Measurements from ENCODE around the gene SP6.
A peak's percentile ranks its signal among the peaks of the same experiment; 100 is the strongest.

SP6 gene

DNA sequence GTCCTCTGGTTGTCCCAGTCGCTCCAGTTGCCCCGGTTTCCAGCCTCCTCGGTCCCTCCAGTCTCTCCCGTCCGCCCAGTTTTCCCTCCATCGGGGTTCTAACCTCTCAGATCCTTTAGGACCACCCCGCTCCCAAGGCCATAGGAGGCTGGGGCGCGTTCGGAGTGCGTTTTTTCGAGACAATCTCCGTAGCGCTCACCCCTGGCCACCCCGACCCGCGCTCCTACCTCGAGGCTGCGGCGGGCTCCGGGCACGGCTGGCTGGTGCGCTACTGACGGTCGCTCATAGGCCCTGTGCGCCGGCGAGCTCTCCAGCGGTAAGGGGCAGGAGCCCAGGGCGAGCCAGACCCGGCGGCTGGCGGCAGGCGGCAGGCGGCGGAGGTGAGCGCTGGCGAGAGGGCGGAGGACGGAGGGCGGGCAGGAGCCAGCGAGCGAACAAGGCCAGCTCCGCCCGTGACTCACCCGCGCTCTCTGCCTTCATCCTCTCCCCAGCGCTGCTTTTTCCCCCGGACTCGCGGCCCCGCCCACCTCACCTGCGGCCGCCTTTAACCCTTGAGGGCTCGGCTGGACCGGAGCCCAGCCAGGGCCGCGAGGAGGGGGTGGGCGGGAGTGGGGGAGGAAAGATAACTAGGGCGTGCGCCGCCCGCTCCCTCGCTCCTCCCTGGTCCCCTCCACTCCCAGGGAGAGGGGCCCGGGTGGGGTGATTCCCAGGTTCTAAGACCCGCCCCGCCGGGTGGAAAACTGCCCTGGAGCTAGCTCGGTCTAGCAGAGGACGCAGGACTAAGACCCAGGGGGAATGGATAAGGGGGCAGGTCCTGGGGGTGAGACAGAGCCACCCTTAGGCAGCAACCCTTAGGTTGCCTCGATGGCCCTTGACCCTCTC lies at the start of gene SP6:
Gene SP6 (minus strand): TSS at position 472 of the 882 bp plus-strand sequence. CDS start 2,734 bp downstream, outside the sequence.
- peak; percentile 70 for DNase-seq

DNA sequence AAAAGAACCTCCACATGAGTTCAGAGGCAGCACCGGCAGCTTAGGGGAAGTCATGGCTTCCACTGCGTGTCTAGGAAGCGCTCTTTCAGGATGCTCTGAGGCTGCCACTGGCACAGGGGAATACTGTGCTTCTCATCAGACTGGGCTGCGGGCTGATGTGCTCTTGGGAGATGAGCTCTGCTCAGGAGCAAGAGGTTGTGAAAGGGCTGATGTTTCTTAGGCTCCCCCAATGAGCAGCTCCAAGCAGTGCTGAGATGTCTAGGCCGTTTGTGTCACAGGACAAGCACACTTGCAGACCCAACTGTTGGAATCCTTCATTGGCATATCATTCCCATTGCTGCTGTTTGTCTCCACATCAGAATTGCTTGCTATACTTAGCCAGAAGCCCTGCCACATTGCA lies 48.7 kb upstream of the SP6 start:
- no peak for DNase-seq

DNA sequence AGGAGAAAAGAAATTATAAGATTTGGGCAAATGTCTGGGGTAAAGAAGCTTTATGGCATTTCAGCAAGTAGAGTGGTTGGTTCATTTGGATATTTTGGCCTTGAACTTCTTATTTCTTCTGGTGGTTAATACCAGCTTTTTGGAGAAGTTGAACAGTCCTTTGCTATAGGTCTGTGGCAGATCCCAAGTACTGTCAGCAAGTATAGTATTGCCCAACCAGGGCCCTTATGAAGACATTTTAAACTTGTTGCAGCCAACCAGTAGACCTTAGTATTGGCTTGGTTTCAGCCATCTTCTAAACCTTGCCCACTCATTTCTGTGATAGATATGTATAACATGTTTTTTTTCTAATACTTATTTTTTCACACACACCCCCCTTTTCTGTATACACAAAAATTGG lies 47.3 kb upstream of the SP6 start:
- DNase-seq, result no peak

DNA sequence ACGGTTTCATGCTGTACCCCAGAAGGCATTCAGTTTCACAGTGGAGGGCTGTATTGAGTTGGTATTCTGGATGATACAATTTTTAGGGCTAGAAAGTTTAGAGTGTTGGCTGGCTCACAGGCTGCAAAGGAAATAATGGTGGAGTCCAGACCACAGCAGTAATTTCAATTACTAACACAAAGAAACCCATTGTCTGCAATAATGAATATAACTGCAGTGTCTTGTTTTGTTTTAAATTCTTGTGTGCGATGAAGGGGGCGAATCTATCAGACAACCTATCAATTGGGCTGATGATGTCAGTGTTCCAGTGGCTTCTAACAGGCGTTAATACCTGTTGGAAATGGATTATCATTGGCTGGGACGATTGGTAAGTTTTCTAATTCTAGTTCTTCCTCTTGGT lies 46.6 kb upstream of the SP6 start:
- DNase-seq, result no peak

DNA sequence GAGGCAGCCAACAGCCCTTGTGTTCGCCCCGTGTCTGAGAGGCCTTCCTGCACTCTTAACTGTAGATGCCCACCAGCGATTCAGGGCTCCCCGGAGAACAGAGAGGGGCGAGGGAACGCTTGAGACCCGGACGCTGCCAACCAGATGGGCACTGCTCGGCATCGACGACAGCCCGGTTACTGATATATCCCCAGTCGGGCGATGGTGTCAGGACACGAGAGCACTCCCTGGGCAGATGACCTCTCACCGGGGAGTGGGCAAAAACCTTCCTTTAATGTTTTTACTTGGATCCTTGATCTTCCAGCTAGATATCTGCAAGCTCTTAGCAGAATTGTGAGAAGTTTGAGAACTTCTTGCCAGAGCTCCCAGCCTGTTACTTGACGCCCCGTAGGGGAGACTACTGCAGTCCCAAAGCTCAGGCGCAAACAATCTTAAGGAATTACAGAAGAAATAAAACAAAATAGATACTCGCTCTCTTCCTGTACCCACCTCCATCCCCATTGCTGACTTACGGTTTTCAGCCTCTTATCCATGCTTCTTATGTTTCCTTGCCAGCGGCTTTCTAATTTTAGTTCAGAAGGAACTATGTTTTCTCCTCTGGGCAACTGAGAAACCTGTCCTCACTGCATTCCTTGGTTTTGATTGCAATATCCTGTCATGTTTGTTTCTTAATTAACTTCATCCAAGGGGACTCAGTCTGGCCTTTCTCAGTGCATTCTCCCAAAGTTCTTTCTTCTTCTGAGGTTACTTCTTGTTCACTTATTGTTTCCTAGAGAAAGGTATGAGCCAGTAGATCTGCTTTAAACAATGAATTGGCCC lies 45.9 kb upstream of the SP6 start:
- no peak for DNase-seq

DNA sequence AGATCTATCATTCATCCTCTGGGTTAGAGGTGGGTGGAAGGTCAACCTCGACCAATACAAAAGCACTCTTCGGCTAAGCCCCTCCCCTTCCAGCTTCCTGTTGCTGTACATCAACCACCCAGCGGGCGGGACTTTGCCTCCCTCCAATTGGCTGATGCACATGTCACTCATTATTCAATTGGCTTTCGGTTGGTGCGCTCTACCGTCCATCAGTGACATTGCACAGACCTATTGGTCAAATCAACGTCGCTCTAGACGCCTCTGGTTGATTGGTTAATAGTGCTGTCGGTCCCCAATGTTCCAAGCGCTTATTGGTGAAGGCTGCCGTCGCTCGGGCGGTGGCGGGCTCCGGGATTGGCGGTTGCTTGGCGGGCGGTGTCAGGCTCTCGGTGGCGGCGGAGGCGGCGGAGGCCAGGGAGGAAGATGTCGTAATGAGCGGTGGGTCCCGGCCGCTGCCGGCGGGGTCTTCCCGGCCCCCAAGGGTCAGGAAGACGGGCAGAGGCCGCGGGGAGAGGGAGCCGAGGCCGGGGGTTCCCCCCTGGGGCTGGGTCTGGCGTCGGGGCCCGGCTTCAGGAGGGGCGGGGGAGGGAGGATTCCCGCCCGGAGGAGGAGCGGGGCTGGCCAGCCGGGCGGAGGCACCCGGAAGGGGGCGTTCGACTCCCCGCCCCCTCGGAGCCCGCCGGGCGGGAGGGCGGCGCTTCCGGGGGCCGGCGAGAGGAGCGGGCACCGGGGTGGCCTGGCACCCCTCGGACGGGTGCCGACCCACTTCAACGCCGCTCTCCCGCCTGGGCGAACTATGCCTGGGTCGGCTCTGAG lies 45.1 kb upstream of the SP6 start, which contains the start of gene SP2:
Gene SP2 (plus strand): TSS at position 381 of the 816 bp plus-strand sequence. CDS start 51 bp downstream, at position 432.
- DNase-seq, result peak; percentile 100

DNA sequence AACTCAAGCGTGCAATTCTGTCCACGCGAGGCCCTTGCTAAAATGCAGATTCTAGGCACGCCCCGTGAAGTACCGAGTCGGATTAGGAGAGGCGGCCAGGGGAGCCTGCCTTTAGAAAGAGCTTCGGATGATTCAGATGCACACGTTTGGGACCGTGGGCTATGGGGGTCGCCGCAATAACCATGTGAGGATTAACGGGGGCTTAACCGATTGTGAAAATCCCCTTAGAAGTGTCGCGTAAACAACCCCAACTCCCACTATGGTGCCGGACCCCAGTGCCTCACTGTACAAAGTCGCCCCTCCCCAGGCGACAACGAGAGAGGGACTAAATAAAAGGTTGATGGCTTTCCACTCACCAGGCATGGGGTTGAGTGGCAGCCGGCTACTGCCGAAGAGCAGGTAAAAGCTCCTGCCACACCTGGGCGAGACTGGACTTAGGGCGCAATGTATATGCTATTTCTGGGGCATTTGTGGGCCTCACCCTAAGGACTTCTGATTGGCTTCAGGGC lies 44.4 kb upstream of the SP6 start:
- no peak for DNase-seq

DNA sequence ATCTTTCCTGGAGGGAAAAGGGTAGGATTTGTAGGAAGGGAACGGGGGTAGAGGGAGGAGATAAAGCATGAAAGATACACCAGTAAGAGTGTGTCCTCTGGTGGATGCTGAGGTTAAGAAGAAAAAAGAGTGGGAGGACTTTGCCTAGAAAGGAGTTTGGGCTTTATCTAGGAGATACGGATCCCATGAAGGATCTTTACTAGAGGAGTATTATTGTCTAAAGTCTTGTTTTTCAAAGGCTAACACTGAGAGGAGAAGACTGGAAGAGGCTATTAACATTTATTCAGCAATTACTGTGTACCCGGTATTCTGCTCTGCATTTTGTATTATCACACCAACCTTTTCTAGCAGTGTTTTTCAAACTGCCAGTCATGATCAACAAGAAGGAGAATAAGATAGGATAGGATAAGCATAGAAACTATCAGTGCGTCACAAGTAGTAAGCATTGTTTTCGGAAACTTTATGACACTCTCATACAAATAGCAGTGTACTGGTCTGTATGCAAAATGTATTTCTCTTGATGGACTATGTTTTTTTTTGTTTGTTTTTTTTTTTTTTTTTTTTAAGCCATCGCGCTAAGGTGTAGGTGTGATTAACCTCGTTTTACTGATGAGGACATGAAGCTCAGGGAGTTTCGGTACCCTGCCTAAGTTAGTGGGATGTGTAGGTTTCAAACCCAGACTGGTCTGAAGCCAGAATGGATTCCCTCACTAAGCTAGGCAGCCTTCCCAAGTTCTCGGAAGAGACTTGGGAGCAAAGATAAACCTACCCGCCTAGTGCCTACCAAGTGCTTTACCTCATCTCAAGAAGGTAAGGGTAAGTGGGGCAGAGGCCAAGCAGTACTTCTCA lies 43.8 kb upstream of the SP6 start:
- DNase-seq, result no peak

DNA sequence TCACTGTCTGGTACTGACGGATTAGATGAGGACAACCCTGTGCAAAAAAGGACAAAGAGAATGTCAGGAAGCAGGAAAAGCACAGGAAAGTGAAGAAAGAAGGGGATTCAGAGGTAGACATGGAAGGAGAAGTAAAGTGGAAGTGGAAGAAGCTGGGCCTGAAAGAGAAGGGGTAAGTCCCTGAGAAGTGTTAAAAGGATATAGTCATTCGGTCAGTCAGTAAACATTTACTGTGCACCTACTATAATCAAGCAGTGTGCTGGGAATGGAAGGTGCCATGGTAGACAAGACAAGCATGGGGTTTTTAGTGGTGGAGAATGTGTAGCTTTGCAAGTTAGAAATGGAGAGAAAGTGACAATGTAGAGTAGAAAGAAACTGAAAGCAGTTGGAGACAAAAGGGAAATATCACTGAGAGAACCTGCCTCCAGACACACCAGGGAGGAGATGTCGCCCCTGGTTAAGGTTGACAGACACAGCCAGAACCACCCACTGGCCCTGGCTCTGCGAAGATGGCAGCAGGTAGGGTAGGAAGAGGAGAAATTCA lies 40.7 kb upstream of the SP6 start:
- no peak for DNase-seq

DNA sequence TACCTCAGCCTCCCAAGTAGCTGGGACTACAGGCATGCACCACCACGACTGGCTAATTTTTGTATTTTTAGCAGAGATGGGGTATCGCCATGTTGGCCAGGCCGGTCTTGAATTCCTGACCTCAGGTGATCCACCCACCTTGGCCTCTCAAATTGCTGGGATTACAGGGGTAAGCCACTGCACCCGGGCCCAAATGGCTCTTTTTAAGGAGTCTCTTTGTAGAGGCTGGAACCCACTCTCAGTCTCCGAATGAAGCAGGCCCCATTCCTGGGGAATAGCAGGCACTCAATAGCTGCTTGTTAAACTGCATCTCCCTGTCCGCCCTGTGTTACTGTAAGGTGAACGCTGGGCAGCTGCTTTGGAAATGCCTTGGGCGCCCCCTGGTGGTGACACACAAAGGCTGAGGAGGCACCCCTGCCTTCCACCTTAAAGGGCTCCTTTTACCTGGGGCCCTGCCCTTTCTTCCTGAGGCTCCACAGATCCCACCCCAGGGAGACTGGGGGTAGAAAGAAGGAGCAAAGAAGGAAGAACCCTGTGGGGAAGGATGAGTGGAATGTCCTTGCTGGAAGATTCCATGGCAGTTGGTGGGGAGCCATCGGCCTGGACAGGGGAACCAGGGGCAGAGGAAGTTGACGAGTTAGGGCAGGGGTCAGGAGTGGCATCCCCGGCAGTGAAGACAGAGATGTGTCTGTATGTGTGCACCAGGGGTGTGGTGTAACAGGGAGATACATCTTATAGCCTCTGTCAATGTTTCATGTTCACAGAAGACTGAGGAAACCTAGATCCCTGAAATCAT lies 39.0 kb upstream of the SP6 start:
- peak; percentile 88 for DNase-seq

DNA sequence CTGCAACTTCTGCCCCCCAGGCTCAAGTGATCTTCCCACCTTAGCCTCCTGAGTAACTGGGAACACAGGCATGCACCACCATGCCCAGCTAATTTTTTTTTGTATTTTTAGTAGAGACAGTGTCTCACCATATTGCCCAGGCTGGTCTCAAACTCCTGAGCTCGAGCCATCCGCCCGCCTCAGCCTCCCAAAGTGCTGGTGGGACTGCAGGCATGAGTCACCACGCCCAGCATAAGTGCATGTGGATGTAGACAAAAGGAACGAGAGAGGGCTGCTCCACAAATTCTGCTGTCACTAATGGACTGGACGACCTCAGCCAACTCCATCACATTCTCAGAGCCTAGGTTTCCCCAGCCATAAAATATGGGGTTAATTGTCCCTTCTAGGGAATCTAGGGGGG lies 37.3 kb upstream of the SP6 start:
- no peak for DNase-seq

DNA sequence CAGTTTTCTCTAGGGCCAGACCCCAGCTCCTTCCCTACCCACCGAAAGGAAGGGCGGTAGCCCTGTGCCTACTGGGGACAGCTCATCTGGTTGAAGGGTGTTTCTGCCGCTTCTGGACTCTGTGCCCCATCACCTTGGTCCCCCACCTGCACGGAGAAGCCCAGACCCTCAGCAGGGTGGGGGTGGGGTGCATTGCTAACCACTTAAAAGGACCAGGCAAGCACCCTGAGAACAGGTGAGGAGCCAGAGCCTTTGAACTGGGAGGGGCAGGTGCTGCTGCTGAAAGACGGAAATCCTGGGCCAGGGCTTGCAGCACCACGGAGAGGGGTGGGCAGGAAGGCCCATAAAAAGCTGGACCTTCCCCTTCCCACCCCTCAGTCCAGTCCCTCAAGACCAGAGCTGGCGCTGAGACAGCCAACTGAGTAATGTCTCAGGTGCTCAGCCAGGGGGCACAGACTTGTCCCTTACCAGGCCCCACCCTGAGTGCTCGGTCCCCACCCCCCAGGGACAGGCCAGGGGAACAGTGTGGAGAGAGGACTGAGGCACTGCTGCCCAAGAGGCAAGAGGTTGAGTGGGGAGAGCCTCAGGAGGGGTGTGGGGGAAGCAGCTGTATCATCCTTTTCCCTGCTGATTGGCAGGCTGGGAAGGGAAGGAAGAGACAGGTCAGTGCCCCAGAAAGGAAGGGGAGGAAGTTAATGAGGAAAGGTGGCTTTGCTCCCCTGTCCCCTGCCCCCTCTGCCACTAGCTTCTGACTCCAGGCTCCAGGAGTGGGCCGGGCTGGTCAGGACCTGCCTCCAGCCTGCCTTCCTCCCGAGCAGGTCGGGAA lies 34.2 kb upstream of the SP6 start:
- no peak for DNase-seq

DNA sequence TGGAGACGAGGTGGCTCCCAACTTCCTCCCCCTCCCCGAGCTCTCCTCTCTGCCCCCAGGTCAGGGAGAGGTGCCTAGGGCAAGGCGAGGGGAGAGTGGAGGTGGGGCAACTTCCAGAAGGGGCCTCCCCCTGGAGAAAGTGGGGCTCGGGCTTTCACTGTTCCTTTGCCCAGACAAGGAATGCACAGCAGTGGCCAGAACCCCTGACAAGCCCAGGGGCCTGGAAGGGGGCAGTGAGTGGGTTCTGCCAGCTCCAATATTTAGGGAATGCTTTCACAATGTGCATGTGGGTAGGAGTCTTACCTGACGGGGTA lies 33.4 kb upstream of the SP6 start:
- no peak for DNase-seq

DNA sequence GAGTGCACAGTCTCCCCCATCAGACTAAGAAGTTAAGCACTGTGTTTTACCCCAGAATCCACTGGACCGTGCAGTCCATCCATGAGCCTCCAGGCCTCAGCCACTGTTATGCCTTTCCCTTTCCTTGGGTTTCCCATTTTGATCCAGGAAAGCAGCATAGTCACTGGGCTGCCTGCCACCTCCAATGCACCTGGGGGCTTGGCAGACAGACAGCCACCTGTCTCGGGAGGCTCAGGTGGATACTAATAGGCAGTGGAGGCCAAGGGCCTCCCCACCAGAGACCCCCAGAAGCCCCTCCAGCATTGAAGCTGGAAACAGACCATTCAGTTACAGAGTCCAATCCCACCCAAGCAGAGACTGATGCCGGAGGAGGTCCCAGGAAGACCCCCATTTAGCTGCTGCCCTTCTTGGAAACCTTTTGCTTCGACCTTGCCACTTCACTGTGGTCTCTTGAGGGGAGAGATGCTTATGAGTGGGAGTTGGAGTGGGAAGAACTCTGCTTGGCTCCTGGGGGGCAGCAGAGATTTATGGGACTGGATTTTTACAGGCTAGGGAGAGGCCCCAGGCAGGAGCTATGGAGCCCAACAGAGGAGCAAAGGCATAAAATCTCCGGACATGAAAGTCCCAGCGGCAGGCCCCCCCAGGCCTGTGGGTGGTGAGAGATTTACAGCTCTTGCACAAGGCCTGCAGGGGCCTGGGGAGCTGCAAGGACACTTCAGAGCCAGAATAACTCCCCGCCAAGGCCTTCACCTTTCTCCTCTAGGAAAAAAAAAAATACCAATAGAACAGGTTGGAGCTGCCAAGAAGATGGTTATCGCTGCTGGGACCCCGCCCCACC lies 32.8 kb upstream of the SP6 start:
- DNase-seq, result no peak

DNA sequence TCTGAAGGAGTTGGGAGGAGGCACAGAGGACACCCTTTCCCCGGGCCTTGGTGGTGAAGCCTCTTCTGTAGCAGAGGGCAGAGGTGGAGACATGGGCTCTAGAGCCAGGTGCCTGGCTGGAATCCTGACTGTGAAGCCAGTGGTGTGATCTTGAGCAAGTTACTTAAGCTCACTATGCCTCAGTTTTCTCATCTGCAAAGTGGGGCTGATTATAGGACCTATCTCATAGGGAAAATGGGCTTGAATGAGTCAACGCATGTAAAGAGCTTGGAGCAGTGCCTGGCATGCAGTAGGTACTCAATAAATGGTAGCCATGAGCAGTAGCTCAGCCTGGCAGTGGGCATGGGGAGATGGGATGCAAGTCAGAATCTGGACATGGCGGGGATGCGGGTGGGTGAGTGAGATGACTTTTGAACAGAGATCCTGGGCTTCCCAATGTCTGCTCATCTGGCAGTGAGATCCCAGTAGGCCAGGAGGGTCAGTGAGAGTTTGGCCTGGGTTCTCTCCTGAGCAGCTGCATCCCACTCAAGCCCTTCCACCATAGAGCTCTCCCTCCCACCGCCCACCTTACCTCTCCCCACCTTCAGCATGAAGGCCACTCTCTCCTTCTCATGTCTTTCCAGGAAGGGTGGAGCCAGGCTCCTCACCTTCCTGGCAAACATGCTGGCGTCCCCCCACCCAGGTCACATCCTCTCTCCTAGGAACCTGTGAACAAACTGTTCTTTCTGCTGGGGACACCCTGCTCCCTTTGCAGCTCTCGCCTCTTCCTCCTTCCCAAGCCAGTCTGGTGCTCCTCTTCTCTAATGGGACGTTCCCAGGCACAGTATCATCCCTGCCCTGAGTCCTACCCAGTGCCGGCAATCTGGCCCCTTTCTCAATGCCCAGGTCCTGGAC lies 32.0 kb upstream of the SP6 start:
- DNase-seq, result no peak

DNA sequence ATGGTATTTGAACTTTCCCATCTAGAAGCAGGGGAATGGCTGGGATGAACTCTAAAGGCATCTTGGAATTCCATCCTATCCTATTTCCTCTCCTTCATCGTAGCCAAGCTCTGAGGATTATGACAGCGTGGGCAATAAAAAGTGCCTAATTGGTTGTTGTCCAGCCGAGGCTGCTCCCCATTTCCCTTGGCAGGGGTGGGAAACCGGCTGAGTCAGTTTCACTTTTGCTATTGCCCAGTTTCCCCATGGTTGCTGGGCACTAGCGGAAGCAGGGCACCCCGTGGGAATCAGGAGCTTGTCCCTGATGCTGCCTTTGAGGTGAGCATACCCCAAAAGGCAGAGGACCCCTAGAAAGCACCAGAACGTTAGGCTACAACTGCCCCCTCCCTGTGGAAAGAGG lies 31.3 kb upstream of the SP6 start:
- no peak for DNase-seq

DNA sequence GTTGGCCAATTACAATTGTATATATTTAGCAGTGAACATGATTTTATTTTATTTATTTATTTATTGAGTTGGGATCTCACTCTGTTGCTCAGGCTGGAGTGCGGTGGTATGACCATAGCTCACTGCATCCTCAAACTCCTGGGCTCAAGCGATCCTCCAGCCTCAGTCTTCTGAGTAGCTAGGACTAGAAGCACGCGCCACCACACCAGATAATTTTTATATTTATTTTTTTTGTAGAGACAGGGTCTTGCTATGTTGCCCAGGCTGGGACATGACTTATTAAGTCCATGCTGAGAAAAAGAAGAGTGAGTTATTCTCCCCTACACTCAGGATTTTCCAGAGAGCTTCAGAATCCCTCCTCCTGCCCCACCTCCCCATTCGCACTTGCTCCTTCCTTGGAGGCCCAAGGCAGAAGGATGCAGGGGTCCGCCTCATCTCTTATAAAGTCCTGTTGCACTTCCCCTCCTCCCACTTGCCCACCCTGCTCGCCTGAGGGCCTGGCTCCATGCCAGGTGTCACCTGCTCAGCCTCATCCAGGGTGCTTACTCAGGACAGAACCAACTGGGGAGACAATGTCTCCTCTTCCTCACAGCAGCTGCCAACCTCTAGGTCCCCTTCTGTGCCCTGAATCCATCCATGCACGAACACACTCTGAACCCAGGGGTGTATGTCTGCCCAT lies 29.0 kb upstream of the SP6 start:
- DNase-seq, result no peak
